Tibial artery (tissue), 4 donors: ENCODE data around the gene ANGPTL1.

Experiments used
- DNase-seq, 2 donors: peaks; one replicate each; pipeline ENCODE4 v3.0.0-alpha.2; 2019
- H3K27ac ChIP-seq, 2 donors: fragments of 200-600 bp; sonication (generic) in 1 of 2; 1 replicate in 1 of 2; 2 replicates in 1 of 2; pipeline ENCODE4 v1.5.1; 2018 to 2019; ENCODE audit warnings: mild to moderate bottlenecking in 1 of 2
- H3K27me3 ChIP-seq, 2 donors: fragments of 200-600 bp; sonication (generic) in 1 of 2; one replicate each; pipeline versions ENCODE4 v1.5.1 to v1.6.0; 2016 to 2019
- H3K36me3 ChIP-seq, 3 donors: fragments of 200-600 bp; sonication (generic) in 2 of 3; one replicate each; pipeline ENCODE4 v1.5.1; 2016 to 2019; ENCODE audit warnings: mild to moderate bottlenecking in 2 of 3
- H3K4me1 ChIP-seq, 4 donors: fragments of 200-600 bp; sonication (generic) in 2 of 4; 1 replicate in 3 of 4; 2 replicates in 1 of 4; pipeline ENCODE4 v1.5.1; 2016 to 2019
- H3K4me3 ChIP-seq, 2 donors: fragments of 200-600 bp; sonication (generic) in 1 of 2; 1 replicate in 1 of 2; 2 replicates in 1 of 2; pipeline ENCODE4 v1.5.1; 2018 to 2019; ENCODE audit warnings: mild to moderate bottlenecking in 2 of 2
- H3K9me3 ChIP-seq, 3 donors: fragments of 200-600 bp; sonication (generic) in 1 of 3; one replicate each; pipeline ENCODE4 v1.5.1; 2016 to 2019
- CTCF ChIP-seq, 2 experiments: fragments of 200-600 bp in 1 of 2; fragments of 450-650 bp in 1 of 2; IDR thresholded peaks; one replicate each; pipeline ENCODE4 v1.5.1; 2017 to 2019; ENCODE audit warnings: antibody characterized with exemption in 2 of 2, mild to moderate bottlenecking in 1 of 2, moderate library complexity in 1 of 2
- intact Hi-C: fragments of 100-400 bp; cut with DNase I; formaldehyde crosslinking; loops from one replicate; pipeline ENCODE4 v1.15.0; 2023; ENCODE audit warnings: low total_unique reads

ANGPTL1 gene

DNA sequence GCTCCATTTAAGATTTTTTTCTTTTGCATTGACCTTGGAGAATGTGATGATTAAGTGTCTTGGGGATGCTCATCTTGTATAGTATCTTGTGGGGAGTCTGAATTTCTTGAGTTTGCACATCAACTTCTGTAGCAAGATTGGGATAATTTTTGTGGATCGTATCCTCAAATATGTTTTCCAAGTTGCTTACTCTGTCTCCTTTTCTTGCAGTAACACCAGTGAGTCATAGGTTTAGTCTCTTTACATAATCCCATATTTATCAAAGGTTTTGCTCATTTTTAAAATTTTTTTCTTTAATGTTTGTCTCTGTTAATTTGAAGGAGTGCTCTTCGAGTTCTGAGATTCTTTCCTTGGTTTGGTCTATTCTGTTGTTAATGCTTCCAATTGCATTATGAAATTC, 41.7 kb upstream of the ANGPTL1 start:
- no peak for TF ChIP-seq CTCF (IDR thresholded peaks at IDR 0.05)
- Histone ChIP-seq H3K4me3 (no peak overlapping the region), H3K36me3 (no peaks in the 10 kb centered on the region), H3K4me1 (peaks cover 0 to 11% (median 1%) of the 10 kb centered on the region in 4 donors), H3K27ac (no peak overlapping the region), H3K27me3 (no peaks in the 10 kb centered on the region), H3K9me3 (no peaks in the 10 kb centered on the region)
- intact Hi-C loops: no loop called here
- DNase-seq: no peak

DNA sequence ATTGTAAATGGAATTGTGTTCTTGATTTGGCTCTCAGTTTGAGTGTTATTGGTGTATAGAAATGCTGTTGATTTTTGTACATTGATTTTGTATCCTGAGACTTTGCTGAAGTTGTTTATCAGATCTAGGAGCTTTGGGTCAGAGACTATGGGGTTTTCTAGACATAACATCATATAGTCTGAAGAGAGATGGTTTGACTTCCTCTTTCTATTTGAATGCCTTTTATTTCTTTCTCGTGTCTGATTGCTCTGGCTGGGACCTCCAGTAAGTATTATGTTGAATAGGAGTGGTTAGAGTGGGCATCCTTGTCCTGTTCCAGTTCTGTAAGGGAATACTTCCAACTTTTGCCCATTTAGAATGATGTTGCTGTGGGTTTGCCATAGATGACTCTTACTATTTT, 39.1 kb upstream of the ANGPTL1 start:
- intact Hi-C loops: no loop called here
- Histone ChIP-seq H3K4me3 (no peak overlapping the region), H3K4me1 (peaks cover 0 to 11% (median 1%) of the 10 kb centered on the region in 4 donors), H3K36me3 (no peaks in the 10 kb centered on the region), H3K9me3 (no peaks in the 10 kb centered on the region), H3K27me3 (no peaks in the 10 kb centered on the region), H3K27ac (no peak overlapping the region)
- no peak for DNase-seq
- TF ChIP-seq CTCF (IDR thresholded peaks at IDR 0.05): no peak

- no peaks in the 10 kb centered on the region for H3K27me3 ChIP-seq
- no peaks in the 10 kb centered on the region for H3K36me3 ChIP-seq
- DNase-seq: no peak
- H3K4me3 ChIP-seq: no peak overlapping the region
- H3K4me1 ChIP-seq: peaks cover 0 to 11% (median 1%) of the 10 kb centered on the region in 4 donors
- H3K27ac ChIP-seq: no peak overlapping the region
- no peak for TF ChIP-seq CTCF (IDR thresholded peaks at IDR 0.05)
- no peaks in the 10 kb centered on the region for H3K9me3 ChIP-seq
- intact Hi-C loops: no loop called here
Measured at GRCh38 chr1:178908358-178908757, 37.5 kb upstream of the ANGPTL1 start.

DNA sequence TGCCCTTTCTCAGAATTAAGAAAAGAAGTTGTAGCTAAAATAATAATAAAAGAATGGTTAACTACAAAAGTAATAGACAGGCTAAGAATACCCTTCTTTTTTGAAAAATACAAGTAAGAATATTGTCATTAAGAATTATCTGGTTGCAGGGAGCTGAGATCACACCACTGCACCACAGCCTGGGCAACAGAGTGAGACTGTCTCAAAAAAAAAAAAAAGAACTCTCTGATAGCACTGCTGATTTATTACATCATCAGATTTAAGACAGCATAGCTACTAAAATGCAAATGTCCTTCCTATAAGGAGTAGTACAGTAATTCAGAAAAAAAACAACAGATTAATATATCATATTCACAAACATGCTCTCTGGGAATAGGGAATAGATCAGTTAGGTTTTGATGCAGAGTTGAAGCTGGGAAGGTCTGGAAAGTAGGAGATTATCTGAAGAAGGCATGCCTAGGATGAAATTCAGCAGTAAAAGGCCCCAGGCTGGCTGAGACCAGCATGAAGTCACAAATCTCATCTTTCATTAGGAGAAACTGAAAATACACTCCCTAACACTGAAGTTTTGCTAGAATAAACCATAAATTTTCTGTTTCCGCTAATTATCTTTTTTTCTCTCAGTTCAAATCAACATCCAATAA, 30.7 kb upstream of the ANGPTL1 start:
- no peak overlapping the region for H3K27ac ChIP-seq
- intact Hi-C loops: no loop called here
- no peaks in the 10 kb centered on the region for H3K4me1 ChIP-seq
- no peak for DNase-seq
- H3K36me3 ChIP-seq: no peaks in the 10 kb centered on the region
- H3K4me3 ChIP-seq: no peak overlapping the region
- H3K9me3 ChIP-seq: no peaks in the 10 kb centered on the region
- no peaks in the 10 kb centered on the region for H3K27me3 ChIP-seq
- TF ChIP-seq CTCF (IDR thresholded peaks at IDR 0.05): no peak

GRCh38 chr1:178899402-178899801, 28.5 kb upstream of the ANGPTL1 start:
- Histone ChIP-seq H3K4me1 (no peaks in the 10 kb centered on the region), H3K27me3 (no peaks in the 10 kb centered on the region), H3K9me3 (no peaks in the 10 kb centered on the region), H3K4me3 (no peak overlapping the region), H3K27ac (no peak overlapping the region), H3K36me3 (no peaks in the 10 kb centered on the region)
- TF ChIP-seq CTCF (IDR thresholded peaks at IDR 0.05): no peak
- DNase-seq: no peak
- intact Hi-C loops: no loop called here

DNA sequence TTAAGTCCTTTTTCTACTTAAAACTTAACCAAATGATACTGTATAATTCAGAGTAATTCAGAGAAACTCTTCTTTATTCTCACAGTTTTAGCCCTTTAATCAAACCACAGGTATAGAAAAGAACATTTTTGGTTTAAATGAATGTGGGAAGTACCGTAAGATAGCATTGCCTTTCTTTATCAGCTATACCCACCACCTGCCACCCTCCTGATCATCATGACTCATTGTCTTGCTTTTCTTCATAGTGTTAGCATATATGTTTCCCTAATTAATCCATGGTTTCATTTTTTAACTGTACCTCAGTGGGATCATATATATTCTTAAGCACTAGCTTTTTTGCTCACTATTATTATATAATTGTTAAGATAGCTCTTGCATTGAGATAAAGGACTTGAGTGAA, 27.5 kb upstream of the ANGPTL1 start:
- no peaks in the 10 kb centered on the region for H3K4me1 ChIP-seq
- no peak for TF ChIP-seq CTCF (IDR thresholded peaks at IDR 0.05)
- no peak overlapping the region for H3K4me3 ChIP-seq
- intact Hi-C loops: no loop called here
- H3K27me3 ChIP-seq: no peaks in the 10 kb centered on the region
- no peaks in the 10 kb centered on the region for H3K36me3 ChIP-seq
- H3K9me3 ChIP-seq: no peaks in the 10 kb centered on the region
- no peak overlapping the region for H3K27ac ChIP-seq
- no peak for DNase-seq
